ENCODE data around the gene EIF3I.
A peak's percentile ranks its signal among the peaks of the same experiment; 100 is the strongest.

EIF3I gene

DNA sequence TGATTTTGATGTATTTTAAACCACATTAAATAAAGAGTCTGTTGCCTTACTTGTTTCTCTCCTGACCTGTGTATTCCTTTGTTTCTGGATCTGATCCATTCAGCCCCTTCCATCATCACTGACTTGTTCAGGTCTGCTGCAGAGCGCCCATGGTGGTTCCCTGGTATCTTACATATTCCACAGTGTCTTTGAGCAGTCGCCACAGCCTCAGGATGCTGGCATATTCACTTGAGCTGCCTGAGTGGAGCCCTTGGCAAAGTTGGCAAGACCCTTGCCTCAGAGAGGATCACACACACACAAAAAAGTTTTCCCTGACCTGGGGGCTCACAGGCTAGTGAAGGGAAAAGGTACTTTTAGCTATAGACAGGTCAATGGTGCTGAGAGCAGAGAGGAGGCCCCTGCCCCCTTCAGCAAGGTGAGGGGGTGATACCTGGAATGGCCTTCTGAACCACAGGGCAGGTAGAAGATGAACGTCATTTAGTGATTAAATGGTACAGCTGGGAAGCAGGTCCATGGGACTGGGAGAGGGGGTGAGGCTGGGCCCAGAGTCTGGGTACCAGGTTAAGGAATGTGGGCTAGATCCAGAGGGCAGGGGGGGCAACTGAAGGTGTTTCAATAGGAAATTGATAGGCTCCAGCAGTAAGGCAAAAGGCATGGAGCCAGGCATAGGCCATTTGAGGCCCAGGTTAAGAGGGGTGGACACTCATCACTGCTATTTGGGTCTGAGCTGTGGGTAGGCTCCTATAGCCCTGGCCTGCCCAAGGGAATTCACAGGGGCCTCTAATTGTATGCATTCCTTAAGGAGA, 23.8 kb upstream of the EIF3I start:
- DNase-seq, result no peak

DNA sequence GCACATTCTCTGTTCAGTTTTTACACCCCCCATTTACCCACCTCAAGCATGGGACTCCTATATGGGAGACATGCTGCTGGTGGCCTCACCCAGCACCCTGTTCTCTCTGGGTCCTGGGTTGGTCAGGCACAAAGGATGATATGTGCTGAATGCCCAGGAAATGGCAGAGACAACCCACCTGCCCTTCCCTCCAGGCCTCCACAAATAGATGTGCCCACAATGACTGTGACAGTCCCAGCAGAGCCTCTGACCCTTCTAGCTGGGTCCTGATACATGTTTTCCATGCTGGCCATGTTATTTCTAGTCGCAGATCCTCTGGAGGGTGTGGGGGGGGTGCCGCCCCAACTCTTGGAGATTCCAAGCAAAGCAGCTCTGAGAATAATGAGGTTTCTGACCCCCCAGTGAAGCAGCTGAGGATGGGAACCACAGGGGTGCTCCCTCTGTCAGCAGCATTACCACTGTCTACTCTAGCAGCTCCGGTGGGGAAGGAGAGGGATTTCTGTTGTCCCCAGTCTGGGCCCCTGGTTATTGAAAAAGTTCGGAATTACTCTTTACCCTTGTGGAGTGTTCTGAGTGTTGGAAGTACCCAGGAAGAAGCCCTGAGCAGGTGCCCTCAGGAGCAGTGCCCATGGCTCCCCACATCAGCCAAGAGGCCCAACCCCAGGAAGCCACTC, 23.0 kb upstream of the EIF3I start:
- no peak for DNase-seq

- DNase-seq, result no peak
Measured at GRCh38 chr1:32199717-32200072, 22.5 kb upstream of the EIF3I start.

- peak; percentile 69 for DNase-seq
Measured at GRCh38 chr1:32200226-32201010, 21.8 kb upstream of the EIF3I start, which contains the start of gene CCDC28B. CCDC28B (plus strand) TSS chr1:32200595; CDS start chr1:32201936, 1,341 bp downstream.

DNA sequence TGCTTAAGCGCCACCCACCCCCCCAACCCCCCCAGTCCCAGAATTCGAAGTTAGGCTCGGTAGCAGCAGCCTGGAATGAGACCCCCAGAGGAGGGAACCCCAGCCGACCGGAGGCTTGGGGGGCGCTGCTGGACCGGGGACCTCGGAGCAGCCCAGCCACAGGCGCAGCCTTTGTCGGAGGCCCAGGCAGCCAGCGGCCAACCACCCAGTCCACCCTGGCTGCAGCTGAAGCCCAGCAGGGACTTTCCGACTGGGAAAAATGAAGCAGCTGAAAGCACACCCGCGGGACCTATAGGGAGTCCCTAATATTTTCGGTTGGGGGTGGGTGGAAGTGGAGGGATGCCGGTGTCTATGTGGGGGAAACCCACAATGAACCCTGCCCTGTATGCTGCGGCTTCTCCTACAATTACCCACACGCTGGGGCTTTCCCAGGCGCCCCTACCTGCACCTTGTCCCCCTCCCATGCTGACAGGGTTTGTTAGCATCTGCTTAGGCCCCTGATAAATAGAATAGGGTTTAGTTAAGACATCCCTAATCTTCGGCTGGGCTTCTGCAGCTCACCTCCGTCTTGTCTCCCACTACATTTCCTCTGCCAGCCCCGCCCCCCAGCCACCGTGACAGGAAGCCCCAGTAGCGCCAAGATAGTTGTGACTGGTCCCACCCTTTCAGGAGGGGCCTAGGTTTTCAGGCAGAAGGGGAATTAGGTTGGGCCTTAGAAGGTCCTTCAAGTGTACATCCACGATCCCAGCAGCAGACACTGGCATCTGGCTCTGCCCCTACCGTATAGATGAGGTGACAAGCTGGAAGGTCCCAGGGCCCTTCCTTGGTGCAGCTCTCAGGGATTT, 21.0 kb upstream of the EIF3I start:
- DNase-seq, result peak; percentile 61

GRCh38 chr1:32204943-32205361, 17.3 kb upstream of the EIF3I start:
- DNase-seq, result no peak

DNA sequence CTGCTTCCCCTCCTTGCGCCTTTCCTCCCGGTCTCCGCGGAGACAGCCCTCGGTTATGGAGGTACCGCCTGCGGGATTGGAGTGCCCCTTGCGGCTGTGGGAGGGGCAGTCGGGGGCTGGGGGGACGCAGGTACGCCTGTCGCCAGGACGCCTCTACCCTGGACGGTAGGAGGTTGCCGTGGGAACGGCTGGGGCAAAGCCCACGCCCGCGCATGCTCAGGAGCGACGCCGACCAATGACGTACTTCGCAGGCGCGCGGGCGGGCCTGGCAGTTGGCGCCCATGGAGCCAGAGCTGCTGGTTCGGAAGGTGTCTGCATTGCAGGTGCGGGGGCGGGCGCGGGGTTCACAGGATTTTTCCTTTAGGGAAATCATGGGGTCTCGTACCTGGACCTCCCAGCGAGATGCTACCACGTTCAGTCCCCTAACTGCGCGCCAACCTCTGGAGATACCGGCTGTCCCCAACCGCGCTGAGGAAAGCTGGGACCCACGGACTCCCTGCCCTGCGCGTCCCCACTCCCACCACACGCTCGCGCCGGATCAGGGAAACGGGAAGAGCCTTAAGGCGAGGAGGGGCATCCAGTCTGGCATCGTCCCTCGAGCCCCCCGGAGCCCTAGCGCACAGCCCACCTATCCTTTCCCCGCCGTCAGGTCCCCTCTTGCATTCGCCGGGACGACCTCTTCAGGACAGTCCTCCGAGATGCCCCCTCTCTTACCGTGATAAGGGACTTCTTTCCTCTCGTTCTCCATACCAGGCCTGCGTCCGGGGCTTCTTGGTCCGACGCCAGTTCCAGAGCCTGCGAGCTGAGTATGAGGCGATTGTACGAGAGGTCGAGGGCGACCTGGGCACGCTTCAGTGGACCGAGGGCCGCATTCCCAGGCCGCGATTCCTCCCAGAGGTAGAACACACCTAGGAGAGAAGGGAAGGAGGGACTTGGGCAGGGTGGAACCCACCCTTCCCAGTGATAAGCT, 16.5 kb upstream of the EIF3I start, which contains the start of gene IQCC:
TSS of gene IQCC (plus strand) at position 271 of the 970 bp plus-strand sequence. CDS start at position 282, 11 bp downstream.
- peak; percentile 66 for DNase-seq

DNA sequence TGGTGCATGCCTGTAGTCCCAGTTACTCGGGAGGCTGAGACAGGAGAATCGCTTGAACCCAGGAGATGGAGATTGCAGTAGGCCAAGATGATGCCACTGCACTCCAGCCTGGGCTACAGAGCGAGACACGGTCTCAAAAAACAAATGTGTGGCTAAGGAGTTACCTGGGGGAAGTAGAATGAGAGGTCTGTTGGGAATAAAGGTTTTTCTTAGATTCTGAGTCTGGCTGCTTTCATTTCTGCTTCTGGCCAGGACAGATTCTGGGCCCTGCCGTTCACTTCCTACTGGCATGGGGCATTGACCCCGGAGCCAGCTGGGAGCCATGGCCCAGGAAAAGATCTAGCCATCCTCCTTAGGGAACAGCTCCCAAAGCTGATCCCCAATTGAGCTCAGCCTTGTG, 13.7 kb upstream of the EIF3I start:
- no peak for DNase-seq

DNA sequence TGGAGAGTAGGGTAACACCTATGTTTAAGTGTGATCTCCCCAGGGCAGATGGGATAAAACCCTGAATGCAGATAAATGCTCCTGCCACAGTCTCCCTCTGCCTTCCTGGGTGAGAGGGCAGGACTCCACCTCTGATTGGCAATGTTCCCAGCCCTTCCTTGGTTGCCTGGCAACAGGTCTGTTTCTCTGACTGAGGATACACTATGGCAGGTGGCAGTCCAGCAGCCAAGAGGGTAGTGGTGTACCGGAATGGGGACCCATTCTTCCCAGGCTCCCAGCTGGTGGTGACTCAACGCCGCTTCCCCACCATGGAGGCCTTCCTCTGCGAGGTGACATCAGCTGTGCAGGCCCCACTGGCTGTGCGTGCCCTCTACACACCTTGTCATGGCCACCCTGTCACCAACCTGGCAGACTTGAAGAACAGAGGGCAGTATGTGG, 13.3 kb upstream of the EIF3I start, which contains the start of gene DCDC2B:
TSS of gene DCDC2B (plus strand) at position 199 of the 438 bp plus-strand sequence. CDS start at position 204, 5 bp downstream.
- no peak for DNase-seq

DNA sequence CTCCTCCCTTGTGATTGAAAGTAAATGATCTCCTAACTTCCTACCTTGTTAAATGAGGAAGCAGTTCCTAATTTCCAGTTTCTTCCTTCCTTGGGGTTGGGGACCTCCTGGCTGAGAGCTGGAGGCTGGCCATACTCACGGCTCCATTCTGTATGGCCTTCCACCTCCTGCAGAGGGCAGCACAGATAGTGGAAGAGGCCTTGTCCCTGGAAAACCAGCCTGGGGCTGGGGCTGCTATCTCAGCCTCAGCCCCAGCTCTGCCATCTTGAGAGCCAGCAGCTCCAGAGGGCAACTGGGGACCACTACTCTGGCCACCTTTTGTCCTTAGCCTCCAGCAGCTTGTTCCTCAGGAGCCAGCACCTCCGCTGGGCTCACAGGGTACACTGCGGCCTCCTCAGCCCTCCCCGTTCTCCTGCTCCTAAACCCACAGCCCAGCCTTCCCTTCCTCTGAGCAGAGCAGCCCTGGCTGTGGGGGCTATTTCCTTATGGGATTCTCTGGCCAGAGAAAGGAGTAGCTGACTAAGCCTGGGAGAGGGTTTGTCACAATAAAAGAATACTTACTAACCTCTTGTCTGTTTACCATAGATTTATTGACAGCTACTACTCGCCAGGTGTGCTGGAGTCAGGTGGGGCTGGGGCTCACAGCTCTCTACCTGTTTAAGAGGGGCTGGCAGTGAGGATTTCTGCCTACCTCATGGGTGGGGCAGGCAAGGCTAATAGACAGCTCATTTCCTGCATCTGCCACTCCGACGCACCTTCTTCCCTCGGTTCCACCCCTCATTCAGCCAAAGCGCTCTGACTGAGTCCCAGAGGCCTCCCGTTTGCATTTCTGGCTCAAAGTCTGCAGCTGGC, 6.4 kb upstream of the EIF3I start:
- DNase-seq, result peak; percentile 44

- DNase-seq, result no peak
Measured at GRCh38 chr1:32216566-32216965, 5.6 kb upstream of the EIF3I start.

- peak; percentile 31 for DNase-seq
Measured at GRCh38 chr1:32219022-32219421, 3.2 kb upstream of the EIF3I start.

DNA sequence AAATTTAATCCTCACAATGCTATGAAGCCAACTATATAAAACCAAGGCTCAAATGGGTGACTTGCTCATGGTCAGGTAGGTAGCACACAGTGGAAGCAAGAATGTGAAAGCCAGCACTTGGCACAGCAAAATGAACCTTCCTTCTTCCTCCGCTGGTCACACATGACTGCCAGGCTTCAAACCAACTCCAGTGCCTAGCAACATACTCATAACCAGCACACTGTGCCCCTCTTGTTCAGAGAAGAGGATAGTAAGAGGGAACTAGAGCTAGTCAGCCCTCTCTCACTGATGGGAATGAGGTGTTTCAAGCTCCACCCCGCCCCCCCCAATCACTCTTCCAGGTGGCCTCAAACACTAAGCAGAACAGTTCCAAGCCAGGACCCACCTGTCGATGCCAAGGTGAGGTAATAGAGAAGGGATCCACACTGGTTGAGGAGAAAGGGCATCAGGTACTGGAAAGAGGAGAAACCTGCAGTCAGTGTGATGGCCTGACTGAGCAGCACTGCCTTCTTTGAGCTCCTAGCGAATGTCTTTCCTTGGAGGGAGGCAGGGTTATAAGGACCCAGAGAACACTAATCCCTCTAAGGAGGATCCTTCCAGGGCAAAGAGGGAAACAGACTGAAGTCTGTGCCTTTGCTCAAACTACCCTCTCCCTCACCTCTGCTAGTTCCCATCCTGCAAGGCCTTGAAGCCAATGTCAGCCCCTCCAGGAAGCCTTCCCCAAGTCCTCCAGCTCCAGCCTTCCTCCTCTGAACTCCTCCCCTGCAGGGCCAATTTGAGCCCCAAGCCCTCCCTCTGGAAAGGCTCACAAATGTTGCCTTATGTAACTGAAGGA, 1.2 kb upstream of the EIF3I start:
- no peak for DNase-seq

DNA sequence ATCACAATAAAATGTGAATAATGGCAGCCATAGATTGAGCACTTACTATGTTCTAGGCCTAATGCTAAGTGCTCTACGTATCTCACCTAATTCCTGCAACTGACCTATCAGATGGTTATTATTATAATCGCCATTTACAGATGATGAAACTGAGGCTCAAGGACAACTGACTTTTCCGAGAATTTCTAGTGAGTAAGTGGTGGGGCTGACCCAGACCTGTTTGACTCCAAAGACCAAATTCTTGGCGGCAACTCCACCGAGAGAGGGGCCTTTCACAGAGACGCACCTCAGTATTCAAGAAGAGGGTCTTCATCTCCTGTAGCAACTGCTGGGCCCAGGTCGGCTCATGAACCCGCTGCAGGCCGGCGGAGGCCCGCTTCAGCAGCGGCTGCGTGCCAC, 627 bp upstream of the EIF3I start:
- no peak for DNase-seq

GRCh38 chr1:32223683-32224082, 1.5 kb downstream of the EIF3I start:
- no peak for DNase-seq

- no peak for DNase-seq
Measured at GRCh38 chr1:32224285-32224684, 2.1 kb downstream of the EIF3I start.

GRCh38 chr1:32228771-32229170, 6.6 kb downstream of the EIF3I start:
- DNase-seq, result no peak

DNA sequence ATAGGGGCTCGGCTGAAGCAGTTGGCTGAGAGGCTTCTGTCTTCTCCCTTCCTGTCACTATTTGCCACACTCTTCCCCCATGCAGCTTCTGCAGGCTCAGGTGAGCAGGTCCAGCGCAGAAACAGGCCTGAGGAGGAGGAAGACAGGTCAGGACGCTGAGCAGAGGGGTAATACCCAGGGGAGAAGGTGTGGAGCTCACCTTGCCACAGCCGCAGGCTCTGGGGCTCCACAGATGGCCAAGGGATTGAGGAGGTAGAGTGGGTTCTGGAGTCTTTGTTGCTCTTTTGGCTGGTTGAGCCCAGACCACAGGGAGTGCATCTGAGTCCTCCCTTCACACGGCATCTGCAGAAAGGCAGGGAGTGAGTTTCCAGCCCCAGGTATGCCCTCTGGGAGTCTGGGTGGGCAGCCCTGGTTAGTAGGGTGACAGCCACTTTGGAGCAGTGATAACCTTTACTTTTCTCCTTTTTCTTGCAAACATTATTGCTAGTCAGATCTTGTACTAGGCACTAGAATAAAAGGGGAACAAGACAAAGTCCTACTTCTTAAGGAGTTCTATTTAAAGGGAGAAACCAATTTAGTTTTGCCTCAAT, 9.7 kb downstream of the EIF3I start:
- no peak for DNase-seq
